HEK293T (cell line): ENCODE data around the gene C1D.

ENCODE experiments used
- ARNT ChIP-seq: fragments of 450-650 bp; IDR thresholded peaks from 2 replicates; pipeline ENCODE4 v1.6.1; 2017; ENCODE audit warnings: mild to moderate bottlenecking
- BHLHE40 ChIP-seq: fragments of 450-650 bp; IDR thresholded peaks from 2 replicates; pipeline ENCODE4 v1.6.1; 2016; ENCODE audit warnings: mild to moderate bottlenecking, moderate library complexity, borderline replicate concordance
- CTBP1 ChIP-seq: fragments of 450-650 bp; IDR thresholded peaks from 2 replicates; pipeline ENCODE4 v1.6.1; 2016; ENCODE audit warnings: borderline replicate concordance
- FOXA1 ChIP-seq: fragments of 450-650 bp; IDR thresholded peaks from 2 replicates; pipeline ENCODE4 v1.6.1; 2016; ENCODE audit warnings: mild to moderate bottlenecking
- FOXK2 ChIP-seq: fragments of 450-650 bp; IDR thresholded peaks from 2 replicates; pipeline ENCODE4 v1.6.1; 2016; ENCODE audit warnings: mild to moderate bottlenecking
- FOXM1 ChIP-seq: fragments of 450-650 bp; IDR thresholded peaks from 2 replicates; pipeline ENCODE4 v1.6.1; 2017; ENCODE audit warnings: mild to moderate bottlenecking, borderline replicate concordance
- HDGF ChIP-seq: fragments of 450-650 bp; IDR thresholded peaks from 2 replicates; pipeline ENCODE4 v1.6.1; 2017; ENCODE audit warnings: antibody characterized with exemption, borderline replicate concordance
- NFRKB ChIP-seq: fragments of 450-650 bp; IDR thresholded peaks from 2 replicates; pipeline ENCODE4 v1.6.1; 2016; ENCODE audit warnings: mild to moderate bottlenecking, moderate library complexity
- SP1 ChIP-seq: fragments of 450-650 bp; IDR thresholded peaks from 2 replicates; pipeline ENCODE4 v1.6.1; 2017
- SUZ12 ChIP-seq: fragments of 450-650 bp; IDR thresholded peaks from 2 replicates; pipeline ENCODE4 v1.6.1; 2016; ENCODE audit warnings: mild to moderate bottlenecking
- ZNF384 ChIP-seq: fragments of 450-650 bp; IDR thresholded peaks from 2 replicates; pipeline ENCODE4 v1.6.1; 2016

DNA sequence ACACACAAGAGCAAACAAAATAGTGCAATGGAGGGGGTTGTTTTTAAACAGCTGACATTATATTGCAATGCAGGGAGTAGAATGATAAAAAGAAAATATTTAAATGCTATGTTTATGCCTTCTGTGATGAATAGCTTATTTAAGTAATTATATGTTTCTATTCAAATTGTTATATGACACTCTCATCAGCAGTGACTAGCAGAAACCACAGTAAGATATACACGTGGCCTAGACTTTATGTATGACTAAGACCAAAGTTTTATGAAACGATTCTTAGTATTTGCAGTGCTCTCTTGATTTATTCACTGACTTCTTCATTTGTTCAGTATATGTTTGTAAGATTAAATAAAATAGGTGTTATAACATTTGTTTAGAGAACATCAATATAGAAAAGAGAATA is 26.1 kb upstream of the C1D start:
- no peak for TF ChIP-seq NFRKB
- TF ChIP-seq SP1: no peak
- TF ChIP-seq SUZ12: no peak
- TF ChIP-seq FOXK2: no peak
- no peak for TF ChIP-seq ZNF384
- no peak for TF ChIP-seq FOXM1
- no peak for TF ChIP-seq BHLHE40
- TF ChIP-seq ARNT: no peak
- TF ChIP-seq FOXA1: no peak
- TF ChIP-seq HDGF: no peak
- TF ChIP-seq CTBP1: no peak
